Measurements from ENCODE around the gene MRPL1. TPM values are rescaled to one million over a fixed set of nuclear protein-coding genes. Genes with fewer than 3 reads are reported as not detected.

Gene MRPL1
- total and polyA plus RNA-seq, 4 donors: 10.5 to 20.6 (median 16.1) TPM

DNA sequence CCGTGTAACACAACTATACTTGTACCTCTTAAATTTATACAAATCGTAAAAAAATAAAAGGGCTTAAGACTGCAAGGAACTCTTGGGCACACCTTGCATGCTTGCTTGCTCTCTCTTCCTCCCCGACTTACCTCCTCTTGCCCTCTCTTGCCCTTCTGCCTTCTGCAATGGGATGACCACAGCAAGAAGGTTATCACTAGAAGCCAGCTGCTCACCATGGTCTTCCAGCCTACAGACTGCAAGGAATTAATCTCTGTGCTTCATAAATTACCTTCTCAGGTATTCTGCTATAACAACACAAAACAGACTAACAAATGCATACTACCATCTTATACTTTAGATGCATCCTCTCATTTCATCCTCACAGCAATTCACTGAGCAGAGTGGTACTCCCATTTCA is 92.1 kb downstream of the MRPL1 start (continued):
- TF ChIP-seq SP1 (IDR thresholded peaks at IDR 0.05): no peak

DNA sequence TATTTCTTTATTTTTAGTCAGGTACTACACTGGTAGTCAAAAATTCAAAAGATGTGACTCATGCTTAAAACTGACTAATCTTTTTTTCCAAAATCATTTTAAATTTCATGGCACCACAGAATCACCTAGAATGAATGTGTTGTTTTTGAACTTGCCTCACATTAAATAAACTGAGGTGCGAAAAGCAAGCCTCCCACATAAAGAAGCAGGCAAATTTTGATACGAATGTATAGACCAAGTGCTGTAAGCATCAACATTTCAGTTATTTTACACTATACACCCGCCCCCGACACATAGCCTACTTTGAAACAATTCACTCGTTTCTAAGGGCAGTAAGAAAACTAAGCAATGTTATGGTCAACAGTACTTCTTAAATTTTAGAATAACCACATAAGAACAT is 94.3 kb downstream of the MRPL1 start:
- Histone ChIP-seq H3K27me3 (ENCODE audit: control insufficient read depth in 4 of 4, insufficient read depth in 4 of 4, low read length in 3 of 4) (no peaks in the 10 kb centered on the region), H3K36me3 (ENCODE audit: control insufficient read depth in 4 of 4, insufficient read depth in 3 of 4, low read depth in 1 of 4, low read length in 3 of 4) (peaks cover 0 to 5% (median 0%) of the 10 kb centered on the region in 4 donors), H3K9me3 (ENCODE audit: control insufficient read depth in 4 of 4, low read length in 3 of 4) (no peaks in the 10 kb centered on the region), H3K4me3 (ENCODE audit: low read depth in 1 of 3, low read length in 3 of 3) (no peak overlapping the region), H3K4me1 (ENCODE audit: control insufficient read depth in 4 of 4, insufficient read depth in 4 of 4, low read length in 3 of 4) (no peaks in the 10 kb centered on the region), H3K9ac (ENCODE audit: low read depth in 1 of 2, low read length in 2 of 2) (no peak overlapping the region), H3K27ac (ENCODE audit: low read depth in 1 of 2, low read length in 2 of 2) (no peak overlapping the region)
- TF ChIP-seq TAF1 (conservative IDR thresholded peaks at IDR 0.05) (no peak), RAD21 (IDR thresholded peaks at IDR 0.05) (no peak), NR2F2 (IDR thresholded peaks at IDR 0.05) (no peak), HNF4G (IDR thresholded peaks at IDR 0.05) (no peak), JUND (IDR thresholded peaks at IDR 0.05) (no peak)
- TF ChIP-seq, protein P1, sequence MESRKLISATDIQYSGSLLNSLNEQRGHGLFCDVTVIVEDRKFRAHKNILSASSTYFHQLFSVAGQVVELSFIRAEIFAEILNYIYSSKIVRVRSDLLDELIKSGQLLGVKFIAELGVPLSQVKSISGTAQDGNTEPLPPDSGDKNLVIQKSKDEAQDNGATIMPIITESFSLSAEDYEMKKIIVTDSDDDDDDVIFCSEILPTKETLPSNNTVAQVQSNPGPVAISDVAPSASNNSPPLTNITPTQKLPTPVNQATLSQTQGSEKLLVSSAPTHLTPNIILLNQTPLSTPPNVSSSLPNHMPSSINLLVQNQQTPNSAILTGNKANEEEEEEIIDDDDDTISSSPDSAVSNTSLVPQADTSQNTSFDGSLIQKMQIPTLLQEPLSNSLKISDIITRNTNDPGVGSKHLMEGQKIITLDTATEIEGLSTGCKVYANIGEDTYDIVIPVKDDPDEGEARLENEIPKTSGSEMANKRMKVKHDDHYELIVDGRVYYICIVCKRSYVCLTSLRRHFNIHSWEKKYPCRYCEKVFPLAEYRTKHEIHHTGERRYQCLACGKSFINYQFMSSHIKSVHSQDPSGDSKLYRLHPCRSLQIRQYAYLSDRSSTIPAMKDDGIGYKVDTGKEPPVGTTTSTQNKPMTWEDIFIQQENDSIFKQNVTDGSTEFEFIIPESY (IDR thresholded peaks at IDR 0.05): no peak
- no peak for DNase-seq (ENCODE audit: low spot score)
- WGBS: 94% methylated on average over 5 of the region's 5 CpGs

DNA sequence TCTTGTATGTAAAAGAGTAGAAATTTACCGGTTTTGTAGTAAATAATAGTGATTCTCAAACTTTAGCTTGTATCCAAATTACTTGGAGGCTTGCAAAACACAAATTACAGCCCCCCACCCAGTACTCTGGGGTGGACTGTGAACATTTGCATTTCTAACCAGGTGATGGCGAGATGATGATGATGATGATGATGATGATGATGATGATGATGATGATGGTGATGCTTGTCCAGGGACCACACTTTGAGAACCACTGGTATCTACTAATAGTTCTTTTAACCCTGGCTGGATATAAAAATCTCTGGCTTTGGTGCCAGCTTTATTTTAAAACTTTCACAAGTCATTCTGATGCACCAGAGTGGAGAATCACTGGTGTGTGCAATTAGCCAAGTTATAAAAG is 96.3 kb downstream of the MRPL1 start:
- H3K36me3 ChIP-seq (ENCODE audit: control insufficient read depth in 4 of 4, insufficient read depth in 3 of 4, low read depth in 1 of 4, low read length in 3 of 4): no peaks in the 10 kb centered on the region
- H3K4me1 ChIP-seq (ENCODE audit: control insufficient read depth in 4 of 4, insufficient read depth in 4 of 4, low read length in 3 of 4): no peaks in the 10 kb centered on the region
- DNase-seq (ENCODE audit: low spot score): no peak
- no peaks in the 10 kb centered on the region for H3K27me3 ChIP-seq (ENCODE audit: control insufficient read depth in 4 of 4, insufficient read depth in 4 of 4, low read length in 3 of 4)
- no peaks in the 10 kb centered on the region for H3K9me3 ChIP-seq (ENCODE audit: control insufficient read depth in 4 of 4, low read length in 3 of 4)
- WGBS: 84% methylated on average over 2 of the region's 2 CpGs
- H3K9ac ChIP-seq (ENCODE audit: low read depth in 1 of 2, low read length in 2 of 2): no peak overlapping the region
- no peak overlapping the region for H3K4me3 ChIP-seq (ENCODE audit: low read depth in 1 of 3, low read length in 3 of 3)
- no peak overlapping the region for H3K27ac ChIP-seq (ENCODE audit: low read depth in 1 of 2, low read length in 2 of 2)
- TF ChIP-seq RXRA (IDR thresholded peaks at IDR 0.05): no peak
- TF ChIP-seq NR2F2 (IDR thresholded peaks at IDR 0.05): no peak
- no peak for TF ChIP-seq FOXA2 (IDR thresholded peaks at IDR 0.05)
- no peak for TF ChIP-seq RAD21 (IDR thresholded peaks at IDR 0.05)
- TF ChIP-seq, protein P2, sequence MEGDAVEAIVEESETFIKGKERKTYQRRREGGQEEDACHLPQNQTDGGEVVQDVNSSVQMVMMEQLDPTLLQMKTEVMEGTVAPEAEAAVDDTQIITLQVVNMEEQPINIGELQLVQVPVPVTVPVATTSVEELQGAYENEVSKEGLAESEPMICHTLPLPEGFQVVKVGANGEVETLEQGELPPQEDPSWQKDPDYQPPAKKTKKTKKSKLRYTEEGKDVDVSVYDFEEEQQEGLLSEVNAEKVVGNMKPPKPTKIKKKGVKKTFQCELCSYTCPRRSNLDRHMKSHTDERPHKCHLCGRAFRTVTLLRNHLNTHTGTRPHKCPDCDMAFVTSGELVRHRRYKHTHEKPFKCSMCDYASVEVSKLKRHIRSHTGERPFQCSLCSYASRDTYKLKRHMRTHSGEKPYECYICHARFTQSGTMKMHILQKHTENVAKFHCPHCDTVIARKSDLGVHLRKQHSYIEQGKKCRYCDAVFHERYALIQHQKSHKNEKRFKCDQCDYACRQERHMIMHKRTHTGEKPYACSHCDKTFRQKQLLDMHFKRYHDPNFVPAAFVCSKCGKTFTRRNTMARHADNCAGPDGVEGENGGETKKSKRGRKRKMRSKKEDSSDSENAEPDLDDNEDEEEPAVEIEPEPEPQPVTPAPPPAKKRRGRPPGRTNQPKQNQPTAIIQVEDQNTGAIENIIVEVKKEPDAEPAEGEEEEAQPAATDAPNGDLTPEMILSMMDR (IDR thresholded peaks at IDR 0.05; ENCODE audit: low read depth, low read length, missing input control): no peak
- TF ChIP-seq SP1 (IDR thresholded peaks at IDR 0.05): no peak
- no peak for TF ChIP-seq YY1 (IDR thresholded peaks at IDR 0.05)
- TF ChIP-seq, protein P1 (IDR thresholded peaks at IDR 0.05): no peak
- TF ChIP-seq HNF4A (conservative IDR thresholded peaks at IDR 0.05): no peak
- TF ChIP-seq, protein P3, sequence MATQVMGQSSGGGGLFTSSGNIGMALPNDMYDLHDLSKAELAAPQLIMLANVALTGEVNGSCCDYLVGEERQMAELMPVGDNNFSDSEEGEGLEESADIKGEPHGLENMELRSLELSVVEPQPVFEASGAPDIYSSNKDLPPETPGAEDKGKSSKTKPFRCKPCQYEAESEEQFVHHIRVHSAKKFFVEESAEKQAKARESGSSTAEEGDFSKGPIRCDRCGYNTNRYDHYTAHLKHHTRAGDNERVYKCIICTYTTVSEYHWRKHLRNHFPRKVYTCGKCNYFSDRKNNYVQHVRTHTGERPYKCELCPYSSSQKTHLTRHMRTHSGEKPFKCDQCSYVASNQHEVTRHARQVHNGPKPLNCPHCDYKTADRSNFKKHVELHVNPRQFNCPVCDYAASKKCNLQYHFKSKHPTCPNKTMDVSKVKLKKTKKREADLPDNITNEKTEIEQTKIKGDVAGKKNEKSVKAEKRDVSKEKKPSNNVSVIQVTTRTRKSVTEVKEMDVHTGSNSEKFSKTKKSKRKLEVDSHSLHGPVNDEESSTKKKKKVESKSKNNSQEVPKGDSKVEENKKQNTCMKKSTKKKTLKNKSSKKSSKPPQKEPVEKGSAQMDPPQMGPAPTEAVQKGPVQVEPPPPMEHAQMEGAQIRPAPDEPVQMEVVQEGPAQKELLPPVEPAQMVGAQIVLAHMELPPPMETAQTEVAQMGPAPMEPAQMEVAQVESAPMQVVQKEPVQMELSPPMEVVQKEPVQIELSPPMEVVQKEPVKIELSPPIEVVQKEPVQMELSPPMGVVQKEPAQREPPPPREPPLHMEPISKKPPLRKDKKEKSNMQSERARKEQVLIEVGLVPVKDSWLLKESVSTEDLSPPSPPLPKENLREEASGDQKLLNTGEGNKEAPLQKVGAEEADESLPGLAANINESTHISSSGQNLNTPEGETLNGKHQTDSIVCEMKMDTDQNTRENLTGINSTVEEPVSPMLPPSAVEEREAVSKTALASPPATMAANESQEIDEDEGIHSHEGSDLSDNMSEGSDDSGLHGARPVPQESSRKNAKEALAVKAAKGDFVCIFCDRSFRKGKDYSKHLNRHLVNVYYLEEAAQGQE (IDR thresholded peaks at IDR 0.05): no peak
- TF ChIP-seq GABPA (IDR thresholded peaks at IDR 0.05 in 1 of 2, conservative IDR thresholded peaks at IDR 0.05 in 1 of 2): no peak
- no peak for TF ChIP-seq TAF1 (conservative IDR thresholded peaks at IDR 0.05)
